Neutrophil (primary cell): Measurements from ENCODE around the gene SIAE.

Source experiments
- H3K27ac ChIP-seq: fragments of 200-600 bp; sonication (generic); 2 replicates; pipeline ENCODE4 v1.5.1; 2016; ENCODE audit warnings: mild to moderate bottlenecking, moderate library complexity
- H3K27me3 ChIP-seq: fragments of 200-600 bp; sonication (generic); 2 replicates; pipeline ENCODE4 v1.6.0; 2016; ENCODE audit warnings: mild to moderate bottlenecking
- H3K36me3 ChIP-seq: fragments of 200-600 bp; sonication (generic); 2 replicates; pipeline ENCODE4 v1.5.1; 2017
- H3K4me1 ChIP-seq, 2 experiments: fragments of 200-600 bp in 1 of 2; sonication (generic) in 1 of 2; 1 replicate in 1 of 2; 2 replicates in 1 of 2; pipeline versions ENCODE4 v1.5.1 to v1.6.1; 2013 to 2016; ENCODE audit warnings: low read depth in 1 of 2, low read length in 1 of 2, mild to moderate bottlenecking in 1 of 2, moderate library complexity in 1 of 2; ENCODE audit not compliant: control insufficient read depth in 1 of 2, insufficient read depth in 1 of 2
- H3K4me3 ChIP-seq, 2 experiments: fragments of 200-600 bp in 1 of 2; sonication (generic) in 1 of 2; 1 replicate in 1 of 2; 2 replicates in 1 of 2; pipeline ENCODE4 v1.5.1; 2013 to 2016; ENCODE audit warnings: low read depth in 1 of 2, low read length in 1 of 2, mild to moderate bottlenecking in 1 of 2, moderate library complexity in 1 of 2
- H3K9me3 ChIP-seq: fragments of 200-600 bp; sonication (generic); 2 replicates; pipeline ENCODE4 v1.5.1; 2016
- TF ChIP-seq, protein P1 (sequence below): fragments of 200-600 bp; sonication (generic); IDR thresholded peaks from 2 replicates; pipeline ENCODE4 v1.5.1; 2016; ENCODE audit warnings: antibody characterized with exemption

Gene SIAE, protein sequence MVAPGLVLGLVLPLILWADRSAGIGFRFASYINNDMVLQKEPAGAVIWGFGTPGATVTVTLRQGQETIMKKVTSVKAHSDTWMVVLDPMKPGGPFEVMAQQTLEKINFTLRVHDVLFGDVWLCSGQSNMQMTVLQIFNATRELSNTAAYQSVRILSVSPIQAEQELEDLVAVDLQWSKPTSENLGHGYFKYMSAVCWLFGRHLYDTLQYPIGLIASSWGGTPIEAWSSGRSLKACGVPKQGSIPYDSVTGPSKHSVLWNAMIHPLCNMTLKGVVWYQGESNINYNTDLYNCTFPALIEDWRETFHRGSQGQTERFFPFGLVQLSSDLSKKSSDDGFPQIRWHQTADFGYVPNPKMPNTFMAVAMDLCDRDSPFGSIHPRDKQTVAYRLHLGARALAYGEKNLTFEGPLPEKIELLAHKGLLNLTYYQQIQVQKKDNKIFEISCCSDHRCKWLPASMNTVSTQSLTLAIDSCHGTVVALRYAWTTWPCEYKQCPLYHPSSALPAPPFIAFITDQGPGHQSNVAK

DNA sequence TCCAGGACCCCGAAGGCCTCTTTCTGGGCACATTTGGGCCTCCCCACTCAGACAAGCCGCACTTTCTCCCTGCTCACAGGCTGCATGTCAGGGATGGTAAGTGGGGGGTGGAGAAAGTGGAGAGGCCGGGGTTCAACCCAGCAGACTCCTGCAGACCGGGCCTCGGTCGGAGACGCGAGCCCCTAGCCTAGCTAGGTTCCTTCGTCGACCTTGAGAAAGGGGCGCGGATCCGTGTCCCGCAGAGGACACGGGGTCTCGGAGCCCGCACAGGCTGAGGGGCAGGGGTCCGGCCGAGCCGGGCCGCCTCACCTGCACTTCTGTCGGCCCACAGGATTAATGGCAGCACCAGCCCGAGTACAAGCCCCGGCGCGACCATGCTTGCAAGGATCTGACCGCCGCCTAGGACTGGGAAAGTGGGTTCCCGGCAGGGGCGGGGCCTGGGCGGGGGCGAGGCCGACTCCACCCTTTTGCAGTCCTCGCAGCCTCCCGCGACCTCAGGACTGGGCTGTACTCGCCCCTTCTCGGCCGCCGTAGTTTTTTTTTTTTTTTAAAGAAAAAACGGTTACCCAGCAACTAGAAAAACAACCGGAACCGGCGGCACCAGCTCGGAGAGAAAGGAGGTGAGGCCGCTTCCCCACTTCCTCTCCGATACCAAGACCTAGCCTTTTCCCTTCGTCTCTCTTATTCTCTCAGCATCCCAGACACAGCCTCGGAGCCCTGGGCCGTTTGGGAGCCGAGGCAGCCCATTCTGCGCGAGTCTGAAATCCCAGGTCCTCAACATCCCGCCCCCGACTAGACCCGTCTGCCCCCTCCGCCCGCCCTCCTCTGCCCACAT is at the start of gene SIAE, which contains the start of gene SPA17:
SIAE (minus strand) TSS at position 407 of the 835 bp plus-strand sequence; CDS start at position 376, 31 bp downstream.
SPA17 (plus strand) TSS at position 572 of the 835 bp plus-strand sequence. CDS start 1,361 bp downstream, outside the sequence.
- H3K27me3 ChIP-seq, result peaks cover 43% of the 10 kb centered on the region
- H3K36me3 ChIP-seq, result no peaks in the 10 kb centered on the region

DNA sequence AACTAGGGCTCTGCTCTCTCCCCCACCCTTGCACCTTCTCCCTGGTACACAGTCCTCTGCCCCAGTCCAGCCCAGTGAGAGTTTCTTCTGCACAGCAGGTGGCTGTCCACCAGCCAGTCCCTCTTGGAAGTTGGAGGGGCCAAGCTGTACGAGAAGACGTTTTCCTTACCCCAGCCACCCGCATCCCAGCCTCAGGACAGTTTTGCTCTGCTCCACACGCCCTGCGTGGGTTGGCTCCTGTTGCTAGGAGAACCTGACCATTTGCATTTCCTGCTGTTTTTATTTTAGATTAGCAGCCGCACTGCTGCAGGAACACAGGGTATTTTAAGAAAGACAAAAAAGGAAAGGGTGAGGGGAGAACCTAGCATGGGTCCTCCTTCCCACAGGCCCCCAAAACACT is 48.6 kb upstream of the SIAE start:
- H3K27ac ChIP-seq, result no peak overlapping the region
- H3K9me3 ChIP-seq, result no peaks in the 10 kb centered on the region
- no peaks in the 10 kb centered on the region for H3K36me3 ChIP-seq
- no peaks in the 10 kb centered on the region for H3K4me1 ChIP-seq
- peaks cover 85% of the 10 kb centered on the region for H3K27me3 ChIP-seq
- H3K4me3 ChIP-seq, result no peak overlapping the region
- TF ChIP-seq, protein P1, sequence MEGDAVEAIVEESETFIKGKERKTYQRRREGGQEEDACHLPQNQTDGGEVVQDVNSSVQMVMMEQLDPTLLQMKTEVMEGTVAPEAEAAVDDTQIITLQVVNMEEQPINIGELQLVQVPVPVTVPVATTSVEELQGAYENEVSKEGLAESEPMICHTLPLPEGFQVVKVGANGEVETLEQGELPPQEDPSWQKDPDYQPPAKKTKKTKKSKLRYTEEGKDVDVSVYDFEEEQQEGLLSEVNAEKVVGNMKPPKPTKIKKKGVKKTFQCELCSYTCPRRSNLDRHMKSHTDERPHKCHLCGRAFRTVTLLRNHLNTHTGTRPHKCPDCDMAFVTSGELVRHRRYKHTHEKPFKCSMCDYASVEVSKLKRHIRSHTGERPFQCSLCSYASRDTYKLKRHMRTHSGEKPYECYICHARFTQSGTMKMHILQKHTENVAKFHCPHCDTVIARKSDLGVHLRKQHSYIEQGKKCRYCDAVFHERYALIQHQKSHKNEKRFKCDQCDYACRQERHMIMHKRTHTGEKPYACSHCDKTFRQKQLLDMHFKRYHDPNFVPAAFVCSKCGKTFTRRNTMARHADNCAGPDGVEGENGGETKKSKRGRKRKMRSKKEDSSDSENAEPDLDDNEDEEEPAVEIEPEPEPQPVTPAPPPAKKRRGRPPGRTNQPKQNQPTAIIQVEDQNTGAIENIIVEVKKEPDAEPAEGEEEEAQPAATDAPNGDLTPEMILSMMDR, result no peak

More for the DNA sequence above, at the start of gene SIAE, which contains the start of gene SPA17:
- H3K4me1 ChIP-seq, result peaks cover 11 to 14% of the 10 kb centered on the region in 2 experiments
- no peaks in the 10 kb centered on the region for H3K9me3 ChIP-seq
- H3K4me3 ChIP-seq, result peak within 1 kb of the TSS; percentile 61 to 67
- H3K27ac ChIP-seq, result no peak within 1 kb of the TSS
- TF ChIP-seq, protein P1, result no peak

DNA sequence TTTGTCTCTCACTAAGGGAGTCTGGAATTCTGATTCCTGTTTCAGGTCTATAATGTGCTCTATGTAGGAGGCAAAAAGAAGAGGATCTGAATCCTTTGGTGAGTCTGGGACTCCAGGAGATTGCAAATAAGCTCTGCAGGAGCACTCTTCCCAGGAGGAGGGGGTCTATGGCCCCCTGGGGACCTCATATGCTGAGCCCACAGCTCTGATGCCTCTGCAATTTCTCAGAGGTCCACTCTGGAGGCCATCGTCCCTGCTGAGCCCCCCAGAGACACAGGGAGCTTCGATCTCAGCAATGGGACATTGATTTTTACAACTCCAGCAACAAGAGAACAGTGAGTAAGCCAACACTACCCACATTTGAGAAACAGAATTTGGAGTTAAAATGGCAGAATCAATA is 46.0 kb upstream of the SIAE start:
- peaks cover 90% of the 10 kb centered on the region for H3K27me3 ChIP-seq
- no peak overlapping the region for H3K27ac ChIP-seq
- no peak overlapping the region for H3K4me3 ChIP-seq
- no peaks in the 10 kb centered on the region for H3K4me1 ChIP-seq
- no peaks in the 10 kb centered on the region for H3K9me3 ChIP-seq
- no peaks in the 10 kb centered on the region for H3K36me3 ChIP-seq
- TF ChIP-seq, protein P1, result no peak

DNA sequence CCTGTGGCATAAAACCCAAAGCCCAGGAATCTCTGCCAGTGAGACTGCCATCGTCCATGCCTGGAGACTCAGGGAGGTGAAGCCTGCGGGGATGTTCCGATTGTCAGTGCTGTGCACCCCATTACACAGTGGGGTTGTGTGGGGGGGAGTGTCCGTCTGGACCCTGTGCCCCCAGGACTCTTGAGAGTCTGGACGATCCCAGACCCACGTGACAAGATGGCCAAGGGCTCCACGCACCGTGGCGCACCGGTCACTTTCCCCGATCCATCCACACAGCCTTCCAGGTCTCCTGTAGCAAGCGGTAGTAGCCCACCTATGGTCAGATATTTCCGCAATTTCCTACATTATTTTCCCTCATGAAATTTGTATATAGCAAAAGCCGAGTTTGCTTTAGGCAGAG is 45.3 kb upstream of the SIAE start:
- no peak overlapping the region for H3K27ac ChIP-seq
- TF ChIP-seq, protein P1, result no peak
- H3K36me3 ChIP-seq, result no peaks in the 10 kb centered on the region
- no peaks in the 10 kb centered on the region for H3K4me1 ChIP-seq
- H3K27me3 ChIP-seq, result peaks cover 86% of the 10 kb centered on the region
- no peak overlapping the region for H3K4me3 ChIP-seq
- H3K9me3 ChIP-seq, result no peaks in the 10 kb centered on the region

DNA sequence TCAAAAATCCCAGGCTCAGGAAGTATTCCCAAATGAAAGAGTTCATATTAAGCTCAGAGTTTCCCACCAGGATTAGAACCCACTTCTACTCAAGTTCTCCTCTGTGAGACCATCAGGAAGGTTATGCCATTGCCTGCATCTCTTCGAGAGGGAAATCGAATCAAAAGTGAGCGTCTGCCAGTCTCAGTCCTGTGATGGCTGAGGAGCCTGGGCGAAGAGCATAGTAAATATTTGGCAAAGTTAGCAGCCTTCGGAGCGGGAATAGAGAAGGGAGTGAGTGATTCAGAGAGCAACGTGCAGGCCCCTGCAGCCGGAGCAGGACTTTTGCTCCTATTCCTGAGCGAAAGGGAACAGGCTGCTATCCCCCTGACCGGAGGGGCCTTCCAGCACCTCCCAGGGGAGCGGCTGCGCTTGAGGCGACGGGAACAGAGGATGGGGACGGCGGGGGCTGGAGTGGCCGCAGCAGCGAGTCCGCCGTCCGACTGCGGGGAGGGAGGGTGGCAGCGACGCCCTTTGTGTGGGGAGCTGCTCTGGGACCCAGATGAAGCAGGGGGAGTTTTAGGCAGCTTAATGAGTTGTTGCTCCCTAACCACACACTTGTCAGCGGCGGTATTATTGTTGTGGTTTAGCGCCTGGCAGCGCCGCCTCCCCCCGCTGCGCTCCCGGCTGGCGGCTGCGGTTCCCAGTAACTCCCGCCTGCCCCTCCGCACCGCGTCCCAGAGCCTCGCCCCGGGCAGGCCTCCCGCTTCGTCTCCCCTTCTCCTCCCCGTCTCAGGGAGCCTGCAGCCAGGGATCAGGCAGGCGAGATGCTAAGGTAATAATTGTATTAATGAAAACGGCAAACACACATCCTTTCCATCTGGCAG is 44.5 kb upstream of the SIAE start:
- peaks cover 79% of the 10 kb centered on the region for H3K27me3 ChIP-seq
- H3K4me3 ChIP-seq, result no peak overlapping the region
- H3K27ac ChIP-seq, result no peak overlapping the region
- TF ChIP-seq, protein P1, result no peak
- no peaks in the 10 kb centered on the region for H3K9me3 ChIP-seq
- no peaks in the 10 kb centered on the region for H3K4me1 ChIP-seq
- no peaks in the 10 kb centered on the region for H3K36me3 ChIP-seq
